HG02852 (cell line): ENCODE measurements around the gene CIAO1.
"Not testable (repeated sequence)": the region's sequence is repeated elsewhere in the genome, so short reads cannot be mapped to it uniquely, and the experiment has no call there.

Experiments used
- ATAC-seq: cut with Tn5 transposase; IDR thresholded peaks from one replicate; pipeline ENCODE4 v1.9.1; 2021; ENCODE audit warnings: mild to moderate bottlenecking, moderate library complexity; ENCODE audit not compliant: unreplicated experiment

The CIAO1 gene

GRCh38 chr2:96265840-96266679 is at the start of gene CIAO1, which contains the start of gene TMEM127:
TSS of gene CIAO1 (plus strand) at chr2:96266225. CDS start at chr2:96266351, 126 bp downstream.
TSS of gene TMEM127 (minus strand) at chr2:96265997. CDS start at chr2:96265381, 616 bp downstream.
- peak; percentile 91 for ATAC-seq

- ATAC-seq, result no peak
Measured at GRCh38 chr2:96218508-96219131, 47.4 kb upstream of the CIAO1 start.

- not testable (repeated sequence) for ATAC-seq
Measured at GRCh38 chr2:96219959-96220358, 46.1 kb upstream of the CIAO1 start.

GRCh38 chr2:96221106-96221505 is 44.9 kb upstream of the CIAO1 start:
- ATAC-seq, result not testable (repeated sequence)

GRCh38 chr2:96225016-96225533 is 41.0 kb upstream of the CIAO1 start:
- peak; percentile 82 for ATAC-seq

- ATAC-seq, result no peak
Measured at GRCh38 chr2:96231316-96231715, 34.7 kb upstream of the CIAO1 start.

GRCh38 chr2:96233436-96233835 is 32.6 kb upstream of the CIAO1 start:
- peak; percentile 9 for ATAC-seq

GRCh38 chr2:96233880-96234316 is 32.1 kb upstream of the CIAO1 start:
- peak; percentile 93 for ATAC-seq

GRCh38 chr2:96236882-96237281 is 29.1 kb upstream of the CIAO1 start:
- no peak for ATAC-seq

GRCh38 chr2:96238266-96238665 is 27.8 kb upstream of the CIAO1 start:
- no peak for ATAC-seq

GRCh38 chr2:96239091-96239490 is 26.9 kb upstream of the CIAO1 start:
- no peak for ATAC-seq

GRCh38 chr2:96239745-96240264 is 26.2 kb upstream of the CIAO1 start:
- no peak for ATAC-seq

GRCh38 chr2:96240341-96241038 is 25.5 kb upstream of the CIAO1 start:
- no peak for ATAC-seq

GRCh38 chr2:96241227-96241626 is 24.8 kb upstream of the CIAO1 start:
- no peak for ATAC-seq

- ATAC-seq, result peak; percentile 91
Measured at GRCh38 chr2:96241900-96242611, 24.0 kb upstream of the CIAO1 start.

GRCh38 chr2:96243843-96244242 is 22.2 kb upstream of the CIAO1 start:
- no peak for ATAC-seq

- ATAC-seq, result no peak
Measured at GRCh38 chr2:96245609-96246390, 20.2 kb upstream of the CIAO1 start.

GRCh38 chr2:96247009-96247408 is 19.0 kb upstream of the CIAO1 start:
- ATAC-seq, result no peak

- no peak for ATAC-seq
Measured at GRCh38 chr2:96247896-96248295, 18.1 kb upstream of the CIAO1 start.

- ATAC-seq, result no peak
Measured at GRCh38 chr2:96248624-96249023, 17.4 kb upstream of the CIAO1 start.
